NB4 (cell line): ENCODE measurements around the gene RIT2.

Experiments used
- POLR2A ChIP-seq: IDR thresholded peaks from 2 replicates; pipeline ENCODE4 v1.6.1; 2011; ENCODE audit warnings: mild to moderate bottlenecking; ENCODE audit not compliant: insufficient read length; ENCODE audit errors: extremely low read depth
- TF ChIP-seq, protein P1 (sequence below): IDR thresholded peaks from one replicate; pipeline ENCODE4 v1.5.1; 2012; ENCODE audit warnings: low read depth, low read length

DNA sequence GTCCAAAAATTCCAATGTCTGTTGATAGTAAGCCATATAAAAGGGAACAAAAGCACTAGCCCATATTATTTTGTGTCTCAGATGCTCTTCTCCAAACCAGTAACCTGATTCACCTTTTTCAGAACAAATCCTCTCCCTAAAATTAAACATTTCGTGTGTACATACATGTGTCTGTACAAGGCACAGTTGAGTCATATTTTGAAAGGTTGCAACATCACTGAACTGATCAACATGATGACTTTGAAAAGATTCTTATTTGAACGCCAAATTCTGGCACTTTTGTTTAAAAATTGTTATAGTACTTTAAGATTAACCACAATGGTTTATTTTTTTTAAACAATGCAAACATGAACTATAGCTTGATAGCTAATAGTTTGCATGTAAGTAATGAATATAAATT lies 102.5 kb downstream of the RIT2 start:
- TF ChIP-seq, protein P1, sequence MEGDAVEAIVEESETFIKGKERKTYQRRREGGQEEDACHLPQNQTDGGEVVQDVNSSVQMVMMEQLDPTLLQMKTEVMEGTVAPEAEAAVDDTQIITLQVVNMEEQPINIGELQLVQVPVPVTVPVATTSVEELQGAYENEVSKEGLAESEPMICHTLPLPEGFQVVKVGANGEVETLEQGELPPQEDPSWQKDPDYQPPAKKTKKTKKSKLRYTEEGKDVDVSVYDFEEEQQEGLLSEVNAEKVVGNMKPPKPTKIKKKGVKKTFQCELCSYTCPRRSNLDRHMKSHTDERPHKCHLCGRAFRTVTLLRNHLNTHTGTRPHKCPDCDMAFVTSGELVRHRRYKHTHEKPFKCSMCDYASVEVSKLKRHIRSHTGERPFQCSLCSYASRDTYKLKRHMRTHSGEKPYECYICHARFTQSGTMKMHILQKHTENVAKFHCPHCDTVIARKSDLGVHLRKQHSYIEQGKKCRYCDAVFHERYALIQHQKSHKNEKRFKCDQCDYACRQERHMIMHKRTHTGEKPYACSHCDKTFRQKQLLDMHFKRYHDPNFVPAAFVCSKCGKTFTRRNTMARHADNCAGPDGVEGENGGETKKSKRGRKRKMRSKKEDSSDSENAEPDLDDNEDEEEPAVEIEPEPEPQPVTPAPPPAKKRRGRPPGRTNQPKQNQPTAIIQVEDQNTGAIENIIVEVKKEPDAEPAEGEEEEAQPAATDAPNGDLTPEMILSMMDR, result no peak
- TF ChIP-seq POLR2A, result no peak
